ENCODE measurements around the gene CSH1. TPM values are rescaled to one million over a fixed set of nuclear protein-coding genes. Genes with fewer than 3 reads are reported as not detected.
A peak's percentile ranks its signal among the peaks of the same experiment; 100 is the strongest.
"Not testable (repeated sequence)": the region's sequence is repeated elsewhere in the genome, so short reads cannot be mapped to it uniquely, and the experiment has no call there.

Gene CSH1
- total and polyA plus RNA-seq, 2 donors (not counting 1 experiment from before 2014, with no cell fraction given), result not detected

GRCh38 chr17:63892316-63893037 is 3.9 kb downstream of the CSH1 start:
- H2AFZ ChIP-seq (ENCODE audit: low read length); H3K9ac ChIP-seq (ENCODE audit: insufficient read depth, low read length); H3K36me3 ChIP-seq (ENCODE audit: control insufficient read depth, insufficient read depth, low read length); H3K9me3 ChIP-seq (ENCODE audit: control insufficient read depth, insufficient read depth, low read depth, low read length); DNase-seq (ENCODE audit: low read depth in 2 of 2); H3K27ac ChIP-seq (ENCODE audit: insufficient read depth, low read length); H3K27me3 ChIP-seq (ENCODE audit: control insufficient read depth, insufficient read depth, low read length); H3K4me3 ChIP-seq (replicated peaks in 1 of 4; ENCODE audit: control extremely low read depth in 1 of 4, insufficient read depth in 1 of 4, low read depth in 3 of 4, low read length in 4 of 4); H3K4me1 ChIP-seq (ENCODE audit: control insufficient read depth, extremely low read depth, insufficient read depth, low read length); H3K79me2 ChIP-seq (ENCODE audit: control insufficient read depth, insufficient read depth, low read length); H3K4me2 ChIP-seq (ENCODE audit: extremely low read depth, insufficient read depth, low read length); H4K20me1 ChIP-seq (ENCODE audit: control insufficient read depth, extremely low read depth, insufficient read depth, low read length): not testable (repeated sequence)
- TF ChIP-seq CTCF (conservative IDR thresholded peaks at IDR 0.05 in 1 of 2, IDR thresholded peaks at IDR 0.05 in 1 of 2; ENCODE audit: low read depth in 1 of 2, low read length in 2 of 2), result peak in 1 of 2 donors; percentile 13

- not testable (repeated sequence) for H3K27ac ChIP-seq (ENCODE audit: insufficient read depth, low read length); H2AFZ ChIP-seq (ENCODE audit: low read length); H3K4me3 ChIP-seq (replicated peaks in 1 of 4; ENCODE audit: control extremely low read depth in 1 of 4, insufficient read depth in 1 of 4, low read depth in 3 of 4, low read length in 4 of 4); H3K36me3 ChIP-seq (ENCODE audit: control insufficient read depth, insufficient read depth, low read length); H3K4me2 ChIP-seq (ENCODE audit: extremely low read depth, insufficient read depth, low read length); H3K4me1 ChIP-seq (ENCODE audit: control insufficient read depth, extremely low read depth, insufficient read depth, low read length); H3K79me2 ChIP-seq (ENCODE audit: control insufficient read depth, insufficient read depth, low read length); H3K9ac ChIP-seq (ENCODE audit: insufficient read depth, low read length); H3K9me3 ChIP-seq (ENCODE audit: control insufficient read depth, insufficient read depth, low read depth, low read length); H3K27me3 ChIP-seq (ENCODE audit: control insufficient read depth, insufficient read depth, low read length); H4K20me1 ChIP-seq (ENCODE audit: control insufficient read depth, extremely low read depth, insufficient read depth, low read length)
- peak; percentile 11 to 27 for DNase-seq (ENCODE audit: low read depth in 2 of 2)
- peak; percentile 42 to 54 for TF ChIP-seq CTCF (conservative IDR thresholded peaks at IDR 0.05 in 1 of 2, IDR thresholded peaks at IDR 0.05 in 1 of 2; ENCODE audit: low read depth in 1 of 2, low read length in 2 of 2)
Measured at GRCh38 chr17:63889026-63889848, 7.1 kb downstream of the CSH1 start.

GRCh38 chr17:63885119-63885518 is 11.3 kb downstream of the CSH1 start:
- not testable (repeated sequence) for DNase-seq (ENCODE audit: low read depth in 2 of 2); H3K4me1 ChIP-seq (ENCODE audit: control insufficient read depth, extremely low read depth, insufficient read depth, low read length); H3K9me3 ChIP-seq (ENCODE audit: control insufficient read depth, insufficient read depth, low read depth, low read length); H3K27me3 ChIP-seq (ENCODE audit: control insufficient read depth, insufficient read depth, low read length); H2AFZ ChIP-seq (ENCODE audit: low read length); H3K4me3 ChIP-seq (replicated peaks in 1 of 4; ENCODE audit: control extremely low read depth in 1 of 4, insufficient read depth in 1 of 4, low read depth in 3 of 4, low read length in 4 of 4); H4K20me1 ChIP-seq (ENCODE audit: control insufficient read depth, extremely low read depth, insufficient read depth, low read length); H3K79me2 ChIP-seq (ENCODE audit: control insufficient read depth, insufficient read depth, low read length); H3K27ac ChIP-seq (ENCODE audit: insufficient read depth, low read length); H3K4me2 ChIP-seq (ENCODE audit: extremely low read depth, insufficient read depth, low read length); H3K9ac ChIP-seq (ENCODE audit: insufficient read depth, low read length); H3K36me3 ChIP-seq (ENCODE audit: control insufficient read depth, insufficient read depth, low read length)

GRCh38 chr17:63882626-63883126 is 13.7 kb downstream of the CSH1 start:
- H3K27me3 ChIP-seq (ENCODE audit: control insufficient read depth, insufficient read depth, low read length); H3K4me1 ChIP-seq (ENCODE audit: control insufficient read depth, extremely low read depth, insufficient read depth, low read length); H3K9me3 ChIP-seq (ENCODE audit: control insufficient read depth, insufficient read depth, low read depth, low read length); H3K27ac ChIP-seq (ENCODE audit: insufficient read depth, low read length); H3K79me2 ChIP-seq (ENCODE audit: control insufficient read depth, insufficient read depth, low read length); H3K9ac ChIP-seq (ENCODE audit: insufficient read depth, low read length); H3K4me3 ChIP-seq (replicated peaks in 1 of 4; ENCODE audit: control extremely low read depth in 1 of 4, insufficient read depth in 1 of 4, low read depth in 3 of 4, low read length in 4 of 4); H3K4me2 ChIP-seq (ENCODE audit: extremely low read depth, insufficient read depth, low read length); DNase-seq (ENCODE audit: low read depth in 2 of 2); H3K36me3 ChIP-seq (ENCODE audit: control insufficient read depth, insufficient read depth, low read length); H2AFZ ChIP-seq (ENCODE audit: low read length); H4K20me1 ChIP-seq (ENCODE audit: control insufficient read depth, extremely low read depth, insufficient read depth, low read length): not testable (repeated sequence)
